Activated CD8-positive, alpha-beta memory T cell treated with anti-CD3 and anti-CD28 coated beads, Interleukin-2, amount 50 U/mL, for 4 hours (primary cell): ENCODE measurements around the gene ELK3.

ENCODE experiments used
- DNase-seq: peaks from one replicate; pipeline ENCODE4 v3.0.0-alpha.2; 2020

The ELK3 gene

DNA sequence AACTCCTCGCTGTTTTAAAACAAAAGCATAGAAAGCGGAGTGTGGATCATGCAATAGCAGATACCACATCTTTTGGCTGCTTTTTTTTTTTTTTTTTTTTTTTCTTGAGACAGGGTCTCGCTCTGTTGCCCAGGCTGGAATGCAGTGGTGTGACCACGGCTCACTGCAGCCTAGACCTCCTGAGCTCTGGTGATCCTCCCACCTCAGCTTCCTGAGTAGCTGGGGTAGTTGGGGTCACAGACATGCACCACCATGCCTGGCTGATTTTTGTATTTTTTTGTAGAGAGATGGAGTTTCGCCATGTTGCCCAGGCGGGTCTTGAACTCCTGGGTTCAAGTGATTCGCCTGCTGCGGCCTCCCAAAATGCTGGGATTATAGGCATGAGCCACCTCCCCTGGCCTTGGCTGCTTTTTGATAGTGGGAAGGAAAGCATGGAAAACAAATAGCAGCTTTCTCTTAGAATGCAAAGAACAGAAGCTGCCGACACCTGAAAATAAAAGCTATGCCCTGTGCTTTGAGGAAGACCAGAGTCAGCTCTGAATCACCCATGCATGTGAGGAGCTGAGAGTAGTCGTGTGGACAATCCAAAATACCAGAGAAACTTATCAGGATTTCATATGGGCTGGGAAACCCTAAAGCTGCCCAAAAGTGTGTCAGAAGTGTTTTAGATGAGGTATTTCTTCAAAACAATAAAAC, 3.6 kb upstream of the ELK3 start:
- no peak for DNase-seq

- DNase-seq = no peak
Observed at GRCh38 chr12:96192926-96193573, 1.1 kb upstream of the ELK3 start.

GRCh38 chr12:96194576-96194889, 358 bp downstream of the ELK3 start:
- DNase-seq = no peak

- DNase-seq = peak; percentile 69
Observed at GRCh38 chr12:96194971-96195844, 1.0 kb downstream of the ELK3 start.

DNA sequence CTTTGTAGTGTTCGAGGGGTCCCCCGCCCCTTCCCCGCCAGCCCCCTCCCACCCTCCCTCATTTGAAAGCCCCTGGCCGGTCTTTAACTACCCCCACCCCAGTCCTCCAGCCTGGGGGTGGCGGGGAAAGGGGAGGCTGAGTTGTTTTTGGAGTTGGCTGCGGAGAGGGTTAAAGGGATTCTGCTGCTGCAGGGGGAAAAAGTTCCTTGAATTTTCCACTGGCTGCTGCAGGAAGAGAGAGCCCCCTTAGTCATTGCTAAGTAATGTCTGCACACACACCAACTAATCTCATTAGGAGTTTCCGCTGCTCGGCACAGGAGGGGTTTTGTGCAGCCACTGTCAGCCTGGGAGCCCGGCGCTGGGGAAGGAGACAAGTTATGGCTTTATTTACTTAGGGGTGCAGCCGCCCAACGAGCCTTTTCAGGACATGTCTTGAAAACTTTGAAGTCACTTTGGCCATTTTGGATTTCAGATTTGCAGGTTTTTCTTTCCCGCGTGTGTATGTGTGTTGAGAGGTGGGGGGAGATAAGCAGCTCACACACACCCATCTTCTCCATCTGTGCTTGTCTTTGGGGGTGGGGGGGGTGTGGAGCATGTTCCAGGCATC, 1.8 kb downstream of the ELK3 start:
- peak; percentile 59 for DNase-seq

- no peak for DNase-seq
Observed at GRCh38 chr12:96196781-96197180, 2.6 kb downstream of the ELK3 start.

GRCh38 chr12:96197503-96198272, 3.5 kb downstream of the ELK3 start:
- no peak for DNase-seq

DNA sequence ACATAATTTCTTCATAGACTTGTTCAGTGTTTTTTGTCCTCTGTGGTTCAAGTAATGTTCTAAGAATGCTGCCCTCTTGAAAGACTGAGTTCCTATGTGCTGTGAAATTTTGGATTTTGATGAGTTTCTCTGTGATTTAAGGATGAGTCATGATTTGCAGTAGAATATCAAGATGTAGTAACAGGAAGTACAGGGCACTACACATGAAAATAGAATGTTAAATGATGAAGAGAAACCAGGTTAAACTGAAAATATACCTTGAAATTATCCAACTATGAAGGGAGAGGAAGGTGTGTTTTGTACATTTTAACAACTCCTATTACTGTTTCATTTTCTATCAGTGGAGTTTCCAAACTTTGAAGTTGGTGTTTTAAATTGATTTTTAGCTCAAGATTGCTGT, 4.8 kb downstream of the ELK3 start:
- DNase-seq = no peak

DNA sequence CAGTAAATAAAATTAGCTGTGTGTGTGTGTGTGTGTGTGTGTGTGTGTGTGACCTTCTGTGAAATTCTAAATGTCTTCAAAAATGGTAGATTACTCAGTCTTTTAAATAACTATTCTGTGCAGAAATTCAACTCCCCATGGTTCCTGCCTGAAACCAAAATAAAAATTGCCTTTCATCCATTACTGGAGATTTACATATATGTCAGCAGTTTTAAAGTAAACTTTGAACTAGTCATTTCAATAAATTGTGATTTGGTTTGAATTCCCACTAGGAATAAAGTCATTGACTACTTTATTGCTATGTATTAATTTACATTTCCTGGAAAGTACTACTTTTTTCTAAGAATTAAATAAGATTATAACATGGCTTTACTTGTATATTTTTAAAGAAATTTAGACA, 5.3 kb downstream of the ELK3 start:
- no peak for DNase-seq

DNA sequence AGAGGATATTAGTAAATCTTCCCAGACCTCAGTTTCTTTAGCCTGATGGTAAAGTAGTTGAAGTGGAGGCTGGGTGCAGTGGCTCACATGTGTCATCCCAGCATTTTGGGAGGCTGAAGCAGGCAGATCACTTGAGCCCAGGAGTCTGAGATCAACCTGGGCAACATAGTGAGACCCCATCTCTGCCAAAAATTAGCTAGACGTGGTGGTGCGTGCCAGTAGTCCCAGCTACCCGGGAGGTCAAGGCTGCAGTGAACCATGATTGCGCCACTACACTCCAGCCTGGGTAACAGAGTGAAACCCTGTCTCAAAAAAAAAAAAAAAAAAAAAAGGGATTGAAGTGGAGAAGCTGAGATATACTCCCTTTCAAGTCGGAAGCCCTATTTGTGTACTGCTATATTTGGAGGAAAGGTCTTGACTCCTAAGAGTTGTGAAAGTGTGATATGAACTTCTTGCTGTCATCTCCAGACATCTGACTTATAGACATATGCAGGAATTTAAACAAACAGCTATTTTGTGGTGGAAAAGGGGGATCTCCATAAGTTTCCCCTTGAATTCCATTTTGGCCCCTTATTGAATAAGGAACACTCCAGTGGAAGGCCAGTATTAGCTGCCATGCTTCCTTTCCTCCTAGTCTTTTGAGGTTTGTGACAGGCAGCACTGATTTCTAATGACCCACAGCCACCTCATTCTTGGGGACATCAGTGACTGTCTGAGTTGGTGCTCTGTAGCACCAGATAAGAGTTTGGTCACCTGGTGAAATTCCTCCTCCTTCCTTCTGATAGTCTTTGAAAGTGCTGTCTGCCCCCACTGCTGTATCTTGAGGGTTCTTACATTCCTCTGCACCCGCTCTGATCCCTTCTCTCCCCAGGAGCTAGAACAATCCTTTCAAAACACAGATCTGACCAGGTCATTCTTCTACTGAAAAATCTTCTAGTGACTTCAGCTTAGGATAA, 7.4 kb downstream of the ELK3 start:
- DNase-seq = no peak

DNA sequence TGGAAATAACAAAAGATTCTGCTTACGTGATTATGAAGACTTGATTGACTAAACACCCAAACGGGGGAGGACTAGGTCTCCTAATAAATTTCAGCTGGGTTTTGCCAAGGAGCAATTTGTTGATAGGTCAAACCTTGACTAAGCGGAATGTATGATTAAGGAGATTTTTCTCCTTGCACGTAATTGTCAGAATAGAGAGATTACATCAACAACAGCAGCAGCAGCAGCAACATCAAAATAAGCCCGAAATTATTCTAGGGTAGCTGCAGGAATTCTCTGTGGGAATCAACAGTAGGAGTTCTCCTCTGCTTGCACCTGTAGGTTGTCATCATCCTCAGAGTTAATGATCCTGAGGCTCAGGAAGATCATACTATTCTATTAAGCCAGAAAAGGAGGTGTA, 10.2 kb downstream of the ELK3 start:
- no peak for DNase-seq

GRCh38 chr12:96205908-96206307, 11.7 kb downstream of the ELK3 start:
- no peak for DNase-seq

- DNase-seq = no peak
Observed at GRCh38 chr12:96206936-96207662, 12.9 kb downstream of the ELK3 start.

- no peak for DNase-seq
Observed at GRCh38 chr12:96208346-96208745, 14.2 kb downstream of the ELK3 start.

DNA sequence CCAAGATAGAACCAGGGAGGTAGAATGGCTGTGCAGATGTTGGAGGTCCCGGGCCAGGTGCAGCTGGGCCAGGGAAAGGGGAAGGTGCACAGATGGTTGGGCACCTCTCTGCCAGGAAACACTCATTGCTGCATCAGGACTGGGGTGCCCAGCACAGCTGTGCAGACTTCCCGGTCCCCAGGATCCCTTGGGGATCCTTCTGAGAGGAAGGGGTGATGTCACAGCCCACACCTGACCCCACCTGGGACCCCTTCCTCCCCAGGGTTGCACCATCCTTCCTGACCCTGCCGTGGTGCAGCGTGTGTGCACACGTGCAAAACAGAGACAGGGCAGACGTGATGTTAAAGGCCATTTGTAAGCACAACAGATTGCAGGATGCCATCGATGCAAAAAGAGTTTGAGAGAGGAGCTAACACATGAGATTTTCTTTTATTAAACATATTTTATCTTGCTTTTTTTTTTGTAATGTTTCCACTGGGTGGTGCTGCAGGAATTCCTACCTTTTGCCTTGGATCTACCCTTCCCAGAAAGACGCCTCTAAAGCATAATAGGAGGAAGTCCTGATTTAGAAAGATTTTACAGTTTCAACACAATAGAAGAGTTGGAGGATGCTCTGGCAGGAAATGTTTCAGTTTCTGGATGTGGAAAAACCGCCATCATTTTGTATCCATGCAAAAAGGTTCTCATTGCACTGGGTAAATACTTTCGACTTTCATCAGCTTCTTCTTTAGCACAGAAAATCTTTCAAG, 14.8 kb downstream of the ELK3 start:
- DNase-seq = no peak

DNA sequence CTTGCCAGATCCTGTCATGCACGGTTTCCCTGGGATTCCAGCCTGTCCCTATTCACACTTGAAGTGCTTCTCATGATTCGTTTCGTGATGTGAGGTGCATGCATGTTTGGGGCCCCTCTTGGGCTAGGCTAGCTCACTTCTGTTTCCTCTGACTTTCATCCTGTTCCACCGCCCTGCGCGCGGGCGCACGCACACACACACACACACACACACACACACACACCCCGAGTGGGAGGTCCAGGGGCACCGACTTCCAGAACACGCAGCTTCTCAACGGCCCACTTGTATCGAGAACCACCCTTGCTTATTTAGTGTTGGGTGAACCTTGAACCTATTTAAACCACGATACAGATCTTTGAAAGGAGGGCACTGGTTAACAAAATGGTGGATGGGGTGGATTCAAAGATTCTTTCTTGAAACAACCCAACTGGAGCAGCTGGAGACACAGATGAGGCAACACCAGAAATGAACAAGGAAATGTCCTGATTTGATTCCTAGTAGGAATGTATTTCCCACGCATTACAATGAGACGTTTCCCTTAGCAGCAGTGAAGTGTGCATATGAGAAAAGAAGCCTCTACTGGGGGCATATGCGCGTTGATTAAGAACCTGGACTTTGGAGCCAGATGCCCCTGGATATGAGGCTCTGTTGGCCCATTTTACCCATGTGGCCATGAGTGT, 16.3 kb downstream of the ELK3 start:
- DNase-seq = peak; percentile 44

DNA sequence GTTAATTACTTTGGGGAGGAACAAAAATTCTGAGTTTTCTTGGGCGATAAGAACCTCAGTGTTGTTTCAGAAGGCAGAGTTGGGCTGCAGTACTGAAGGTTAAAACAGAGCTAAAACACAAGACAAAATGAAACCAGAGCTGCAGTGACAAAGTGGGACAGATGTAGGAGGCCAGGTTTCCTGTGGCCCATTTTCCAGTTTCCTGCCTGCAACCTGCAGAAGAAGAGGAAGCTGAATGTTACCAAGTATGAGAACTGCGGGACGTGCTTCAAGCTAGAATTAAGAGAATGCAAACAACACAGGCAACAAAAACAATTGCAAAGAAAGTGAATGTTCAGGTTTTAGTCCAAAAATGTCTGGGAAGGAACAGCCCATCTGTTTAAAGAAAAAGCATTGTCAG, 17.8 kb downstream of the ELK3 start:
- no peak for DNase-seq

- no peak for DNase-seq
Observed at GRCh38 chr12:96212456-96213375, 18.5 kb downstream of the ELK3 start.
